Measurements from ENCODE around the gene SPECC1L.
"Not testable (repeated sequence)": the region's sequence is repeated elsewhere in the genome, so short reads cannot be mapped to it uniquely, and the experiment has no call there.

The SPECC1L gene

DNA sequence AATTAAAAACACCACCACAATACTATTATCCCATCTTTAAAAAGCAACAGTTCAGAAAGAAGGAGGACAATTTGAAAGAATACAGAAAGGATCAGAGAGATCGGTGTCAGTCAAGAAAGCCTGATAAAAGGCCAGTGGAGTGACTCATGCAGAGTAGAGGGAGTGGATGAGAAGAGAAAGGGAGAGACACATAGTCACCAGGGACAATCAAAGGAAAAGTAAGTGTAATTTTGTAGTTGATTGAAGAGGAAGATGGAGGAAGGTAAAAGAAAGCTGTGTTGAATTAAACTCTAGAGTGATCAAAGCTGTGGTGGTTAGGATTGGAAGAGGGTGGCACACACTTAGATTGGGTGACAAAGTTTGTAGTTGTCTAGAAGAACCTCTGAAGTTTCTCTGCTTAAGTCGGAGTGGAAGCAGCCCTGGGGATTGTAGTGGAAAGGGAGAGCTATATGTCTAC lies 14.1 kb downstream of the SPECC1L start:
- no peak for DNase-seq (ENCODE audit: low read depth in 2 of 2)

DNA sequence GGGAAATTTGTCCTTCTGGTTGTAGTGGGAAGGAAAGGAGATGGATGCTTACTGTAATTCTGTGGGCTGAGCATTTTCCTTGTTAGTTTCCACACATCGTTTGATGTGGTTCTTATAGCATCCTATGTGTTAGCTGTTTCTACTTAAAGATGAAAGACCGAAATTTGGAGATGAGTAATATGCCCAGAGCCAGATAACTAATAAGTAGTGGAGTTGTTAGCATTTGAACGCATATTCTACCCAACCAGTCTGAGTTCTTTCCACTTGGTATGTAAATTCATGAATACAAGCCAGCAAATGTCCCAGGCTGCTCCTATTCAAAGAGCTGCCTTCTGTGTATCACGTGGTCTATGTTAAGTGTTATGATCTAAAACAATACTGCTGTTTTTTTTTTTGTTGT lies 14.6 kb downstream of the SPECC1L start:
- no peak for DNase-seq (ENCODE audit: low read depth in 2 of 2)

- not testable (repeated sequence) for DNase-seq (ENCODE audit: low read depth in 2 of 2)
These were observed 16.6 kb downstream of the SPECC1L start for GRCh38 chr22:24287212-24287611.

DNA sequence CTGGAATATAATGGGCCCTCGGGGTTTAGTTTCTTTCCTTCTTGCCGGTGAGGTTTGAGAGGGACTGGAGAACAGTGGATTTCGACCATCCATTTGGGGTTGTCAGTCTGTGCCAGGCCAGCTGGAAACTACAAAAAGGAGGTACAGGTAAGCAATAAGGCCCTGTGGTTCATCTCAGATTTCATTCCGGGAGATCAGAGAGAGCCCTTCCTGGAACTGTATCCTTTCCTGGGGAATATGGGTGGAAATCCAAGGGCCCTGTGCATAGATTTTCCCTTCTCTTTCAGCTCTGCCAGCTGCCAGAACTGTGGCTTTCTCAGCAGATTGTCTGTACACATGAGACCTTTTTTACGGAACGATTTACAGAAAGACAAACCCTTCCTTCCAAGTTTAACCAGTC lies 17.2 kb downstream of the SPECC1L start:
- not testable (repeated sequence) for DNase-seq (ENCODE audit: low read depth in 2 of 2)

GRCh38 chr22:24289114-24289513 lies 18.5 kb downstream of the SPECC1L start:
- no peak for DNase-seq (ENCODE audit: low read depth in 2 of 2)

- no peak for DNase-seq (ENCODE audit: low read depth in 2 of 2)
These were observed 19.1 kb downstream of the SPECC1L start for GRCh38 chr22:24289741-24290163.

DNA sequence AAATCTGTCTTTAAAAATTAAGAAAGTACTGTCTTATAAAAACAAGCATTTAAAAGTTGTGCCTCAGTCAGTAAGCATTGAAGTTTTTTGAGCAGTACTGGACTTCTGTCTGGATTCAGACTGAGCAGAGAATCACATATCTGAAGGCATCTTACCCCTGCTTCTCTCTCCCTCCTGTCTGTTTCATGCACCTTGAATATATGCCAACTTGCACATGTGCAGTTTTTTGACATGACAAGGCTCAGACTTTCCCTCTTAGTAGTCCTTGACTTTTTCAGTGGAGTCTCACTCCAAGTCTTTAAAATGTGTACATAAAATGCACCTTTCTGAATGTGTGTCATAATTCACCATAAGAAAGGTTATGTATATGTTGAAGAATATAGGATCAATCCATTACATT lies 19.8 kb downstream of the SPECC1L start:
- no peak for DNase-seq (ENCODE audit: low read depth in 2 of 2)

DNA sequence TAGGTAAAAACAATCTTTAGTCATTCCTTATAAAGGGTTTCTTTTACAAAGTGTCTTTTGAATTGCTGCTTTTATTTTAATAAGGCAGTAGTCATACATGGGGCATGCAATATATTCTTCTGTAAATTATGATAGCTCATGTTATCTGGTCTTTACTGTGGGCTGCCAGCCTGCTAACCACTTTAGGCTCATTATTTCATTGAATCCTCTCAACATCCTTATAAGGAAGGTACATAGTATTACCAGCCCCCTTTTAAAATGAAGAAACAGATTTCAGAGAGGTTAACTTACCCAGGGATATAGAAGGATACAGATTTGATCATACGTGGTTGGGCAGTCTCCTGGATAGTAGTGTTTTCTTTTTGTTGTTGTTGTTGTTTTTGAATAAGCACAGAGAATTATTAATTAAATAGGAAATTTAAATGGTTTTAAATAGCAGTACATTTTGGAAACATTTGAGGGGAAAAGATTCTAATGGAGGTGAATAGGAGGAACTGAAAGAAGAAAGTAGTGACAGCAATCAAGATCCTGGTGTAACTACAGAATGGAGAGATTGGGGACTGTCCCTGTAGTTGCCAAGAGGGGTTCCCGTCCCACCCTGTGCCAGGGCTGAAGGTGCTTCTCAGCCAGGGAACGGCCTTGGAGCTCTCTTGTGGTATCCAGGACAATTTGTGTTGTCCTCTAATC lies 21.0 kb downstream of the SPECC1L start:
- no peak for DNase-seq (ENCODE audit: low read depth in 2 of 2)

- not testable (repeated sequence) for DNase-seq (ENCODE audit: low read depth in 2 of 2)
These were observed 21.7 kb downstream of the SPECC1L start for GRCh38 chr22:24292202-24292830.

GRCh38 chr22:24294913-24295312 lies 24.3 kb downstream of the SPECC1L start:
- not testable (repeated sequence) for DNase-seq (ENCODE audit: low read depth in 2 of 2)

DNA sequence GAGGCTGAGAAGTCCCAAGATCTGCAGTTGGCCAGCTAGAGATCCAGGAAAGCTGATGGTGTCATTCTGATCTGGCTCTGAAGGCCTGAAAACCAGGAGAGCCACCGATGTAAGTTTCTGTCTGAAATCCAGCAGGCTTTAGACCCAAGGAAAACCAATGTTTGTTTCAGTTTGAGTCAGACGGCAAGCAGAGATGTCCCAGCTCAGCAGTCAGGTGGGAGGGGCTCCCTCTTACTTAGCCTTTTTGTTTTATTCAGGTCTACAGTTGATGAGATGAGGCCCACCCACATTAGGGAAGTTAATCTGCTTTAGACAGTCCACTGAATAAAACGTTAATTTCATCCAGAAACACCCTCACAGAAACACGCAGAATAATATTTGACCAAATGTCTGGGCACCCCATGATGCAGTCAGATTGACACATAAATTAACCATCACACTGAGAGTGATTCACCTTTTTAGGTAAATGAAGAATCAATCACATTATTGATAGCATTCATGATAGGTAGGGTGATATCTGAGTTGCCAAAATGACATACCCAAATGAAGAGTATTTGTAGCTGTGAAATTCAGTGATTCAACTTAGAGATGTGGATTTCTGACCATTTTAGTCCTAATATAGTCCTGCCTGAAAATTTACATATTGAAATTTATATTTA lies 28.0 kb downstream of the SPECC1L start:
- DNase-seq (ENCODE audit: low read depth in 2 of 2), result not testable (repeated sequence)

DNA sequence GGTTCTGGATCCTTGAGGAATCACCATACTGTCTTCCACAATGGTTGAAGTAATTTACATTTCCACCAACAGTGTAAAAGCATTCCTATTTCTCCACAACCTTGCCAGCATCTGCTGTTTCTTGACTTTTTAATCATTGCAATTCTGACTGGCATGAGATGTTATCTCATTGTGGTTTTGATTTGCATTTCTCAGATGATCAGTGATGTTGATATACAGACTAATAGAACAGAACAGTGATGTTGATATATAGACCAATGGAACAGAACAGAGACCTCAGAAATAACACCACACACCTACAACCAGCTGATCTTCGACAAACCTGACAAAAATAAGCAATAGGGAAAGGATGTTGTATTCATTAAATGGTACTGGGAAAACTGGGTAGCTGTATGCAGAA lies 29.9 kb downstream of the SPECC1L start:
- not testable (repeated sequence) for DNase-seq (ENCODE audit: low read depth in 2 of 2)

GRCh38 chr22:24302591-24302990 lies 32.0 kb downstream of the SPECC1L start:
- no peak for DNase-seq (ENCODE audit: low read depth in 2 of 2)

GRCh38 chr22:24303007-24303406 lies 32.4 kb downstream of the SPECC1L start:
- DNase-seq (ENCODE audit: low read depth in 2 of 2), result no peak

- DNase-seq (ENCODE audit: low read depth in 2 of 2), result no peak
These were observed 33.5 kb downstream of the SPECC1L start for GRCh38 chr22:24304062-24304675.

DNA sequence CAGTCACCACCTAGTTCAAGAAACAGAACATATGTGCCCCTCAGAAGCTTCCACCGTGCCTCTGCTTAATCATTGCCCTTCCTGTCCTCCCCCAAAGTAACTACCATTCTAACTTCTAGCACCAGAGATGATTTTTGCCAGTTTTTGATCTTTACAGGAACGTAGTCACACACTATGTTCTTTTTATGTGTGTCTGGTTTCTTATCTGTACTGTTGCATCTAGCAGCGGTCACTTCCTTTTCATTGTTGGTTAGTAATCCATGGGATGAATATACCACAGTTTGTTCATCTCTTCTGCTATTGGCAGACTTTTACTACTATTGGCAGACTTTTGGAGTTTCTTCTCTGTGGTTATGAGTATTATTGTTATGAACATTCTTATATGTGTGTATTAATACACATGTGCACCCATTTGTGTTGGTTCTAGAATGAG lies 34.6 kb downstream of the SPECC1L start:
- DNase-seq (ENCODE audit: low read depth in 2 of 2), result no peak

- DNase-seq (ENCODE audit: low read depth in 2 of 2), result no peak
These were observed 40.3 kb downstream of the SPECC1L start for GRCh38 chr22:24310969-24311368.

GRCh38 chr22:24315367-24315966 lies 44.8 kb downstream of the SPECC1L start:
- DNase-seq (ENCODE audit: low read depth in 2 of 2), result no peak

DNA sequence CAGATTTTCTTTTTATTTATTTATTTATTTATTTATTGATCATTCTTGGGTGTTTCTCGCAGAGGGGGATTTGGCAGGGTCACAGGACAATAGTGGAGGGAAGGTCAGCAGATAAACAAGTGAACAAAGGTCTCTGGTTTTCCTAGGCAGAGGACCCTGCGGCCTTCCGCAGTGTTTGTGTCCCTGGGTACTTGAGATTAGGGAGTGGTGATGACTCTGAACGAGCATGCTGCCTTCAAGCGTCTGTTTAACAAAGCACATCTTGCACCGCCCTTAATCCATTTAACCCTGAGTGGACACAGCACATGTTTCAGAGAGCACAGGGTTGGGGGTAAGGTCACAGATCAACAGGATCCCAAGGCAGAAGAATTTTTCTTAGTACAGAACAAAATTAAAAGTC lies 45.6 kb downstream of the SPECC1L start:
- not testable (repeated sequence) for DNase-seq (ENCODE audit: low read depth in 2 of 2)

- not testable (repeated sequence) for DNase-seq (ENCODE audit: low read depth in 2 of 2)
These were observed 46.9 kb downstream of the SPECC1L start for GRCh38 chr22:24317511-24317910.

DNA sequence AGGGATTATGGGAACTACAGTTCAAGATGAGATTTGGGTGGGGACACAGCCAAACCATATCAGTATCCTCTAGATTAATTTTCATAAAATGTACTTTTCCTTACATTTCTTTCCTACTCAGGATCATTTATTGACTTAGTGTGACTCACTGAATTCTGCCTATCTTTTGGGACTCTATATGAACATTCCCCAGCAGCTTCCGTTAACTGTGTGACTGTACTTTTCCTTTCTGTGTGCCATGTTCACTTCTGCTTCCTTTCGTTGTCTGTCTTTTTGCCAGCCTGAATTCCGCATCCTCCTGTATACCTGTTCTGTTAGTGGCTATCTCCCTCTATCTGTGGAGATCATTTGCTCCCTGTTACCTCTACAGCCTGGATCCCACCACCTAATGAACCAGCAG lies 48.8 kb downstream of the SPECC1L start:
- no peak for DNase-seq (ENCODE audit: low read depth in 2 of 2)

DNA sequence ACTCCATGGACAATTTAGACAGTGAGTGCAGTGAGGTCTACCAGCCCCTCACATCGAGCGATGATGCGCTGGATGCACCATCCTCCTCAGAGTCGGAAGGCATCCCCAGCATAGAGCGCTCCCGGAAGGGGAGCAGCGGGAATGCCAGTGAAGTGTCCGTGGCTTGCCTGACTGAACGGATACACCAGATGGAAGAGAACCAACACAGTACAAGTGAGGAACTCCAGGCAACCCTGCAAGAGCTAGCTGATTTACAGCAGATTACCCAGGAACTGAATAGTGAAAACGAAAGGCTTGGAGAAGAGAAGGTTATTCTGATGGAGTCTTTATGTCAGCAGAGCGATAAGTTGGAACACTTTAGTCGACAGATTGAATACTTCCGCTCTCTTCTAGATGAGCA lies 51.4 kb downstream of the SPECC1L start:
- DNase-seq (ENCODE audit: low read depth in 2 of 2), result no peak
